ENCODE measurements around the gene SPTBN1. TPM values are rescaled to one million over a fixed set of nuclear protein-coding genes. Genes with fewer than 3 reads are reported as not detected.

The SPTBN1 gene
- total and polyA plus RNA-seq, 2 of the 13 experiments (the other 11 are each of a cell fraction or from before 2014, with no cell fraction given) = 123 to 299 TPM

DNA sequence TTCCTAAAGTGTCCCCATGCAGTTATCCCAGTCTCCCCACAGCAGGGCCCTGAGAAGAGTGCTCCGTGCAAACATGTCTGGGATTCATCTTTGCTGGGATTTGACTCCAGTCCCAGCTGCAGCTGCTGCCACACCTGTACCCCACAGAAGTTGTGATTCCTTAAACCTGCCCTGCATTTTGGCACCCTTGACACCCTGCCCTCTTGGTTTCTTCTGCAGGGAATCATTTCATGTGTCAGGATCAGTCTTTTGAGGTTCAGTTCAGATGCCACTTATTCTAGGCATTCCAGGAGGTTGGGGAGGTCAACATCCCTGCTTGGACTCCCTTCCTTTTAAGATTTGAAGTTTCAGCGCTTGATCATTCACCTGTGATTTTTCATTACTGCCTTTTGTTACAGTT is 108.3 kb downstream of the SPTBN1 start (continued):
- 0 out of 2 replicates have a peak, but pooled peaks have one; percentile 33 for TF ChIP-seq ZNF280D (CRISPR knock-in tag; IDR thresholded peaks at IDR 0.05)
- TF ChIP-seq THAP11 (CRISPR knock-in tag; IDR thresholded peaks at IDR 0.05) = 0 out of 2 replicates have a peak, but pooled peaks have one; percentile 19
- no peak for TF ChIP-seq ZNF251 (CRISPR knock-in tag; IDR thresholded peaks at IDR 0.05)
- TF ChIP-seq PAF1 (CRISPR knock-in tag; IDR thresholded peaks at IDR 0.05) = peak; percentile 67; the same call in 1 of the 2 replicates
- TF ChIP-seq, protein P1, sequence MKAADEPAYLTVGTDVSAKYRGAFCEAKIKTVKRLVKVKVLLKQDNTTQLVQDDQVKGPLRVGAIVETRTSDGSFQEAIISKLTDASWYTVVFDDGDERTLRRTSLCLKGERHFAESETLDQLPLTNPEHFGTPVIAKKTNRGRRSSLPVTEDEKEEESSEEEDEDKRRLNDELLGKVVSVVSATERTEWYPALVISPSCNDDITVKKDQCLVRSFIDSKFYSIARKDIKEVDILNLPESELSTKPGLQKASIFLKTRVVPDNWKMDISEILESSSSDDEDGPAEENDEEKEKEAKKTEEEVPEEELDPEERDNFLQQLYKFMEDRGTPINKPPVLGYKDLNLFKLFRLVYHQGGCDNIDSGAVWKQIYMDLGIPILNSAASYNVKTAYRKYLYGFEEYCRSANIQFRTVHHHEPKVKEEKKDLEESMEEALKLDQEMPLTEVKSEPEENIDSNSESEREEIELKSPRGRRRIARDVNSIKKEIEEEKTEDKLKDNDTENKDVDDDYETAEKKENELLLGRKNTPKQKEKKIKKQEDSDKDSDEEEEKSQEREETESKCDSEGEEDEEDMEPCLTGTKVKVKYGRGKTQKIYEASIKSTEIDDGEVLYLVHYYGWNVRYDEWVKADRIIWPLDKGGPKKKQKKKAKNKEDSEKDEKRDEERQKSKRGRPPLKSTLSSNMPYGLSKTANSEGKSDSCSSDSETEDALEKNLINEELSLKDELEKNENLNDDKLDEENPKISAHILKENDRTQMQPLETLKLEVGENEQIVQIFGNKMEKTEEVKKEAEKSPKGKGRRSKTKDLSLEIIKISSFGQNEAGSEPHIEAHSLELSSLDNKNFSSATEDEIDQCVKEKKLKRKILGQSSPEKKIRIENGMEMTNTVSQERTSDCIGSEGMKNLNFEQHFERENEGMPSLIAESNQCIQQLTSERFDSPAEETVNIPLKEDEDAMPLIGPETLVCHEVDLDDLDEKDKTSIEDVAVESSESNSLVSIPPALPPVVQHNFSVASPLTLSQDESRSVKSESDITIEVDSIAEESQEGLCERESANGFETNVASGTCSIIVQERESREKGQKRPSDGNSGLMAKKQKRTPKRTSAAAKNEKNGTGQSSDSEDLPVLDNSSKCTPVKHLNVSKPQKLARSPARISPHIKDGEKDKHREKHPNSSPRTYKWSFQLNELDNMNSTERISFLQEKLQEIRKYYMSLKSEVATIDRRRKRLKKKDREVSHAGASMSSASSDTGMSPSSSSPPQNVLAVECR (CRISPR knock-in tag; IDR thresholded peaks at IDR 0.05; ENCODE audit: borderline replicate concordance) = peak; percentile 32; the same call in 1 of the 2 replicates
- 0 out of 2 replicates have a peak, but pooled peaks have one; percentile 12 for TF ChIP-seq IKZF5 (CRISPR knock-in tag; IDR thresholded peaks at IDR 0.05)
